ENCODE measurements around the gene XPC.

XPC gene

DNA sequence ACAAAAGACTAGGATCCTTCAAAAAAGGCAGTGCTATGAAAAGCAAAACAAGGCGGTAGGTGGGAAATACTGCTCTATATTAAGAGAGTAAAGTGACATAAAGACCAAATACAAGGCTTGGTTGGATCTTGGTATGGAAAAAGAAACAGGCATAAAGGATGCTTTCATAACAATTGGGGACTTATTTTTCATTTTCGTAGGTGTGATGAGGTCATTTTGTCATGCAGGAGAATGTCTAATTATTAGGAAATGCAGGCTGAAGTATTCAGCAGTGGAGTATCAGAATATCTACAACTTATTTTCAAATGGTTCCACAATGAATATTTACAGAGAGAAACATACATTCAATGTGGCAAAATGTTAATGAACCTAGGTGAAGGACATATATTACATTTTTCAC is 9.0 kb downstream of the XPC start:
- H3K36me3 ChIP-seq (ENCODE audit: insufficient read depth, low read length) = peaks cover 81% of the 10 kb centered on the region
- H3K9me3 ChIP-seq (ENCODE audit: low read length) = no peaks in the 10 kb centered on the region
- no peak overlapping the region for H3K9ac ChIP-seq (ENCODE audit: low read length)
- no peak overlapping the region for H3K27ac ChIP-seq (ENCODE audit: low read depth, low read length)
- H3K4me3 ChIP-seq (ENCODE audit: low read depth in 1 of 2, low read length in 2 of 2) = no peak overlapping the region
- H3K4me1 ChIP-seq (ENCODE audit: insufficient read depth, low read length) = no peaks in the 10 kb centered on the region
- no peaks in the 10 kb centered on the region for H3K27me3 ChIP-seq (ENCODE audit: control insufficient read depth in 1 of 2, insufficient read depth in 2 of 2, low read length in 2 of 2)

DNA sequence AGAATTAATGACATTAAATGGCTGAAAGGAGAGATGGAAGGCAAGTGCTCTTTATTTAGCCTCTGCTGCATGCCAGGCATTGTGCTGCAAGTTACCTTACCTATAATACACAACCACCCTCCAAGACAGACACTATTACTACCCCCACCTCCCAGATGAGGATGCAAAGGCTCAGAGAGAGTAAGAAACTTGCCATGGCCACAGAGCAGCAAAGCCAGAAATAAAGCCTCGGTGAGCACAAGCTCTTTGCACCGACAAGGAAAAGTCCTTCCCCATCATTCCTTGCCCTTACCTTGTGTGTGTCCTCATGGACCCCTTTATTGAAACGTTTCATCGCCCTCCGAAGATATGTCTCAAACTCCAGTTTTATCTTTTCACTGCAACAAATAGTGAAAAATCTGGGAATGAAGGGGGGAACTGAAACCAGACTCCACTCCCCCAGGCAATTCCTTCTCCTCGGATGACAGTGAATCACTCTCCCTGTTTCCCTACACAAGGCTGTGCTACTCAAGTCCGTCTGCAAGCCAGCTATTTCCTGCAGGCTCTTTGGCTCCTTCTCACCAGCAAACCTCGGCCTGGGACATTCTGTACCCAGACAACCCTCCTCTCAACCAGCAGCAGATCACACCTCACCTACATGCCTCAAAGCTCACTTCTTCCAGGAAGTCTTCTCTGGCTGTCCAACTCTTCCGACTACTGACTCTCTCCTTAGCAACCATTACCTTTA is 11.4 kb downstream of the XPC start:
- H3K4me3 ChIP-seq (ENCODE audit: low read depth in 1 of 2, low read length in 2 of 2) = no peak overlapping the region
- H3K27ac ChIP-seq (ENCODE audit: low read depth, low read length) = no peak overlapping the region
- peaks cover 91% of the 10 kb centered on the region for H3K36me3 ChIP-seq (ENCODE audit: insufficient read depth, low read length)
- H3K27me3 ChIP-seq (ENCODE audit: control insufficient read depth in 1 of 2, insufficient read depth in 2 of 2, low read length in 2 of 2) = no peaks in the 10 kb centered on the region
- H3K9ac ChIP-seq (ENCODE audit: low read length) = no peak overlapping the region
- no peaks in the 10 kb centered on the region for H3K9me3 ChIP-seq (ENCODE audit: low read length)
- H3K4me1 ChIP-seq (ENCODE audit: insufficient read depth, low read length) = no peaks in the 10 kb centered on the region

DNA sequence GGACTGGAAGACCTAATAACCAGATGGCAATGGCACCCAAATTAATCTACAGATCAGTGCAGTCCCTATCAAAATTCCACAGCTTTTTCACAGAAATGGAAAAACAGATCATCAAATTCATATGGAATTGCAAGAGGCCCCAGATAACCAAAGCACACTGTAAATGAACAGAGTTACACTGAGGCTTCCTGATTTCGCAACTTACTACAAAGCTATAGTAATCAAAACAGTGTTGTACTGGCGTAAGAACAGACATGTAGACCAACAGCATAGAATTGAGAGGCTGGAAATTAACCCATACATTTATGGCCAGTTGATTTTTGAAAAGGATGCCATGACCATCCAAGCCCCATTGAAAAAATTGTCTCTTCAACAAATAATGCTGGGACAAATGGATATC is 16.2 kb downstream of the XPC start:
- Histone ChIP-seq H3K9me3 (ENCODE audit: low read length) (peaks cover 7% of the 10 kb centered on the region), H3K27ac (ENCODE audit: low read depth, low read length) (no peak overlapping the region), H3K4me1 (ENCODE audit: insufficient read depth, low read length) (no peaks in the 10 kb centered on the region), H3K9ac (ENCODE audit: low read length) (no peak overlapping the region), H3K4me3 (ENCODE audit: low read depth in 1 of 2, low read length in 2 of 2) (no peak overlapping the region), H3K27me3 (ENCODE audit: control insufficient read depth in 1 of 2, insufficient read depth in 2 of 2, low read length in 2 of 2) (no peaks in the 10 kb centered on the region), H3K36me3 (ENCODE audit: insufficient read depth, low read length) (peaks cover 90% of the 10 kb centered on the region)

DNA sequence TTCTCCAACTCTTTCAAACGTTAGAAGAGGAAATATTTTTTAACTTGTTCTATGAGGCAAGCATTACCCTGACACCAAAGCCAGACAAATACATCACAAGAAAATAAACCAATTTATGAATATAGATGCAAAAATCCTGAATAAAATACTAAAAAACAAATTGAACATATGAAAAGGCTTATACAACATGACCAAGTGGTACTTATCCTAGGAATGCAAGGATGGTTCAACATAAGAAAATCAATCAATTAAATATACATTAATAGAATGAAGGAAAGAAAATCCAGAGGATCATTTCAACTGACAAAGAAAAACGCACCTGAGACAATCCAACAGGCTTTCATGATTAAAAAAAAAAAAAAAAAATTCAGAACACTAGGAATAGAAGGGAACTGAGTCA is 17.1 kb downstream of the XPC start:
- Histone ChIP-seq H3K4me3 (ENCODE audit: low read depth in 1 of 2, low read length in 2 of 2) (no peak overlapping the region), H3K27ac (ENCODE audit: low read depth, low read length) (no peak overlapping the region), H3K9me3 (ENCODE audit: low read length) (peaks cover 7% of the 10 kb centered on the region), H3K27me3 (ENCODE audit: control insufficient read depth in 1 of 2, insufficient read depth in 2 of 2, low read length in 2 of 2) (no peaks in the 10 kb centered on the region), H3K4me1 (ENCODE audit: insufficient read depth, low read length) (no peaks in the 10 kb centered on the region), H3K36me3 (ENCODE audit: insufficient read depth, low read length) (peaks cover 91% of the 10 kb centered on the region), H3K9ac (ENCODE audit: low read length) (no peak overlapping the region)

DNA sequence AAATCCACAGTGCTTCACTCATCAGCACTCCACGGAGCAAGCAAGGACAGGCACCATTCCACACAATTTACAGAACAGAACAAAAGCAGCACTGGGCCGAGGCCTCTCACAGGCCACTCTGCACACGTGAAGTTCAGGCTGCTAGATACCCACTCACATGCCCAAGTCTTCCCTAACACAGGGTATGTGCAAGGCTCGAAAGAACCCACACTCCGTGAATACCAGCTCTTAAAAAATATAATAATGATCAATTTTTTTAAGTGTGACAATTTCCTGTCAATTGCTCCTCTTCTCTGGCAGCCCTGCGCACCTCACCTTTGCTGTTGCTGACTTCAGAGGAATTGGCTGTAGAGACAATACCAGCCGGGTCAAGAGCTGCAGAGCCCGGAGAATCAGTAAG is 19.0 kb downstream of the XPC start:
- Histone ChIP-seq H3K27ac (ENCODE audit: low read depth, low read length) (no peak overlapping the region), H3K9ac (ENCODE audit: low read length) (no peak overlapping the region), H3K4me1 (ENCODE audit: insufficient read depth, low read length) (no peaks in the 10 kb centered on the region), H3K27me3 (ENCODE audit: control insufficient read depth in 1 of 2, insufficient read depth in 2 of 2, low read length in 2 of 2) (no peaks in the 10 kb centered on the region), H3K4me3 (ENCODE audit: low read depth in 1 of 2, low read length in 2 of 2) (no peak overlapping the region), H3K36me3 (ENCODE audit: insufficient read depth, low read length) (peaks cover 76% of the 10 kb centered on the region), H3K9me3 (ENCODE audit: low read length) (peaks cover 7% of the 10 kb centered on the region)

DNA sequence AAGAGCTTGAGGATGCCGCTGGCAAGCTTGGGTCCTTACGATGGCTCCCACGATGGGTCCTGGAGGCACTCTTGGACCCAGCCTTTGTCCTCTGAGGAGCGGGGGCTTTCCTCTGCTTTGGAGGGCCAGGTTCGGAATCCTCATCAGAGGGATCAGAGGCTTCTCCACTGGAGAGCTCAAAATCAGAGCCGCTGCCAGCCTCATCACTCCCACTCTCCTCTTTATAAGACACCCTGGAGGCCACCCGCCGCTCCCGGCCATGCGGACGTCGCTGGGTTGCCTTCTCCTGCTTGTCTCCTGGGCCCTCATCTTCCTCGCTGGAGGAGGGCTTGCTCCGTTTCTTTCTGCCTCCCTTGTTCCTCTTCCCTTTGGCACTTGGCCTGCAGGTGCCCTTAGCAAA is 20.0 kb downstream of the XPC start:
- Histone ChIP-seq H3K9me3 (ENCODE audit: low read length) (peaks cover 7% of the 10 kb centered on the region), H3K4me3 (ENCODE audit: low read depth in 1 of 2, low read length in 2 of 2) (no peak overlapping the region), H3K27me3 (ENCODE audit: control insufficient read depth in 1 of 2, insufficient read depth in 2 of 2, low read length in 2 of 2) (no peaks in the 10 kb centered on the region), H3K36me3 (ENCODE audit: insufficient read depth, low read length) (peaks cover 76% of the 10 kb centered on the region), H3K27ac (ENCODE audit: low read depth, low read length) (no peak overlapping the region), H3K4me1 (ENCODE audit: insufficient read depth, low read length) (no peaks in the 10 kb centered on the region), H3K9ac (ENCODE audit: low read length) (no peak overlapping the region)

DNA sequence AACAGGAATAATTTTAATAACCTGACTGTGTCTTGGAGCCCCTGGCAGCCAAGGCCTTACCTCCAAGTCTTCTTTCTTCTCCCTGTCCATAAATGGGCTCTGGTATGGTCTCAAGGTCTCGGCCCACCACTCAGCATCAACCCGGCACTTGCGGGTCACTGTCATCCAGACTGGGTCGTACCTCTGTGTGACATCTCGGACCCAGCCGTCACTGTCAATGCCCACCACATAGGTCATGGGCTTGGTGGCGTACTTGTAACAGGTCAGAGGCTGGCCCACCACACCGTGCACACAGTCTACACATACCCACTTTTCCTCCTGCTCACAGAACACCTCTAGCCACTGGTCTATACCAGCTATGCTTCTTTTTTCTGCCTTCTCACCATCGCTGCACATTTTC is 20.4 kb downstream of the XPC start:
- Histone ChIP-seq H3K4me1 (ENCODE audit: insufficient read depth, low read length) (no peaks in the 10 kb centered on the region), H3K27me3 (ENCODE audit: control insufficient read depth in 1 of 2, insufficient read depth in 2 of 2, low read length in 2 of 2) (no peaks in the 10 kb centered on the region), H3K9ac (ENCODE audit: low read length) (no peak overlapping the region), H3K27ac (ENCODE audit: low read depth, low read length) (no peak overlapping the region), H3K9me3 (ENCODE audit: low read length) (peaks cover 7% of the 10 kb centered on the region), H3K36me3 (ENCODE audit: insufficient read depth, low read length) (peaks cover 76% of the 10 kb centered on the region), H3K4me3 (ENCODE audit: low read depth in 1 of 2, low read length in 2 of 2) (no peak overlapping the region)

DNA sequence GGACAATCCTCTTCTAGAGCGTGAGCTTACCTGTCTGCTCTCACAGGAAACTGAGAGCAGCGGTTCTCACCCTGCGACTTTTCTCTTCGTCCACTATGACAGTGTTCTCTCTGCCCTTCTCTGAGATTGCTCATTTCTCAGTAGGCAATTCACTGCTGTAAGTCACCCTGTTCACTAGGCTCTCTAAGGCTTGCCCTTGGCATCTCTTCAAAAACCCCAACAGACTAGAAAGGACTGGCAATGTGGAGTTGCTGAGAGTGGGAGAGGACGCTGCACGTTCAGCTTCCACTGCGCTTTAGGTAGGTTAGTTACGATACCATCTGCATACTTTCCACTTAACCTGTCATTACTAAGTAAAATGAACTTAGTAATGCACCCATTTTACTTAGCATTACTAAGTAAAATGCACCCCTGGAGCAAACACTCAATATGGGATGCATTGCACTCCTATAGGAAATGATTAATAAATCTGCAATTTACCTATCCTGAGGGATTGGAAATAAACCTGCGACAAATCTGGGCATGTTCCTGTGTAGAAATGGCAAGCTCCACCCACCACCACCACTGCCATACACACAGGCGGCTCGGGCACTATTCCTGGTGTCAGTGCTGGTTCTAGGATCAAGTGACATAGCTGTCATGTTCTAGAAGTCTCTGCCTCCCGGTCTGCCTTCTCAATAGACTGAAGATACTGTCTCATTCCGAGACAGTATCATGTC is 21.4 kb downstream of the XPC start:
- no peak overlapping the region for H3K4me3 ChIP-seq (ENCODE audit: low read depth in 1 of 2, low read length in 2 of 2)
- no peaks in the 10 kb centered on the region for H3K4me1 ChIP-seq (ENCODE audit: insufficient read depth, low read length)
- no peak overlapping the region for H3K27ac ChIP-seq (ENCODE audit: low read depth, low read length)
- H3K9ac ChIP-seq (ENCODE audit: low read length) = no peak overlapping the region
- peaks cover 76% of the 10 kb centered on the region for H3K36me3 ChIP-seq (ENCODE audit: insufficient read depth, low read length)
- no peaks in the 10 kb centered on the region for H3K27me3 ChIP-seq (ENCODE audit: control insufficient read depth in 1 of 2, insufficient read depth in 2 of 2, low read length in 2 of 2)
- H3K9me3 ChIP-seq (ENCODE audit: low read length) = peaks cover 7% of the 10 kb centered on the region

DNA sequence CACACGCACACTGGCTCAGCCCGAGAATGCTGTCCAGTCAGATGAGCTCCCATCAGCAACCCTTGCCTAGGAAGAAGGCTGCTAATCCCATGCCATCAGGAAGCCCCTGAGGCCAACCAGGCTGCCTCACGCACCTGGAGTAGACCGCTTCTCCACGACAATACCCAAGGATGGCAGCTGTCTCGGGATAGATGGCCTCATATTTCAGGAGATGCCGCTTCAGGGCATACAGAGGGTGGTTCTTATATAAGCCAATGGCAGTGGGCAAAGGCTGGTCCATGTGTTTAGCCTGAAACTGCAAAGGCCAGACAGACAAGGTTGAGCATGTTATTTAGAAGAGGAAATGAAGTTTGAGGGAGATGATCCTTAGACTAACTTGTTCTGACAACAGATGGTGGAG is 22.2 kb downstream of the XPC start:
- Histone ChIP-seq H3K4me1 (ENCODE audit: insufficient read depth, low read length) (no peaks in the 10 kb centered on the region), H3K27ac (ENCODE audit: low read depth, low read length) (no peak overlapping the region), H3K4me3 (ENCODE audit: low read depth in 1 of 2, low read length in 2 of 2) (no peak overlapping the region), H3K36me3 (ENCODE audit: insufficient read depth, low read length) (peaks cover 75% of the 10 kb centered on the region), H3K9ac (ENCODE audit: low read length) (no peak overlapping the region), H3K27me3 (ENCODE audit: control insufficient read depth in 1 of 2, insufficient read depth in 2 of 2, low read length in 2 of 2) (no peaks in the 10 kb centered on the region), H3K9me3 (ENCODE audit: low read length) (no peaks in the 10 kb centered on the region)

DNA sequence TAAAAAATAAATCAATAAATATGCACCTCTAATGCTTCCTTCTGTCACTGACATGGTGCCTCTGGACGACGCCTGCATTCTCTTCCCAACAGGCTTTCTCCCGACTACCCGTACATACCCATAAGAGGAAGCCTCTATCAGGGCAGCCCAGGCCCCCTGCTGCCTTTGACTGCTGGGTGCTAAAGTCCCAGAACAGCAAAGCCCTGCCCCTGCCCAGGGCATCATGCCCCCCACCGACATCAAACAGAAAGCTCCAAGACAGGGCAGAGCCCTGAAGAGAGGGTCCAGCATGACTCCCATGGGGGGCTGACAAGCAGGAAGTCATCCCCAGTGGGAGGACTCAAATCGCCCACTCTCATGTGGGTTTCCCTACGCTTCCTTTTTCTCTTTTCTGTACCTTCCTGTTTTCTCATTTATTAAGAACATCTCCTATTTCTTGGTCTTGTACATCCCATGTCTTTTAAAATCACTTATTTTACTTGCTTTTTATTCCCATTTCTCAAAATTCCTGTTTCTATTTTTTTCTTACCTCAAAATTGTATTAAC is 23.4 kb downstream of the XPC start:
- Histone ChIP-seq H3K36me3 (ENCODE audit: insufficient read depth, low read length) (peaks cover 73% of the 10 kb centered on the region), H3K27ac (ENCODE audit: low read depth, low read length) (no peak overlapping the region), H3K4me3 (ENCODE audit: low read depth in 1 of 2, low read length in 2 of 2) (no peak overlapping the region), H3K4me1 (ENCODE audit: insufficient read depth, low read length) (no peaks in the 10 kb centered on the region), H3K27me3 (ENCODE audit: control insufficient read depth in 1 of 2, insufficient read depth in 2 of 2, low read length in 2 of 2) (no peaks in the 10 kb centered on the region), H3K9me3 (ENCODE audit: low read length) (no peaks in the 10 kb centered on the region), H3K9ac (ENCODE audit: low read length) (no peak overlapping the region)

DNA sequence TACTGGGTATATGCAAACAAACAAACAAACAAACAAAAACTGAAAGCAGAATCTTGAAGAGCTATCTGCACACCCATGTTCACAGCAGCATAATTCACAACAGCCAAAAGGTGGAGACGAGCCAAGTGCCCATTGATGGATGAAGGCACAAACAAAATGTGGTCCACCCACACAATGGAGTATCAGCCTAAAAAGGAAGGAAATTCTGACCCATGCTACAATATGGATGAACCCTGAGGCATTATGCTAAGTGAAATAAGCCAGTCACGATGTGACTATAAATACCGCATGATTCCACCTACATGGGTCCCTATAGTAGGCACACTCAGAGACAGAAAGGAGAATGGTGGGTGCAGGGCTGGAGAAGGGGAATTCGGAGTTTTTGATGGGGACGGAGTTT is 24.1 kb downstream of the XPC start:
- Histone ChIP-seq H3K9ac (ENCODE audit: low read length) (no peak overlapping the region), H3K27ac (ENCODE audit: low read depth, low read length) (no peak overlapping the region), H3K36me3 (ENCODE audit: insufficient read depth, low read length) (peaks cover 67% of the 10 kb centered on the region), H3K27me3 (ENCODE audit: control insufficient read depth in 1 of 2, insufficient read depth in 2 of 2, low read length in 2 of 2) (no peaks in the 10 kb centered on the region), H3K9me3 (ENCODE audit: low read length) (no peaks in the 10 kb centered on the region), H3K4me1 (ENCODE audit: insufficient read depth, low read length) (no peaks in the 10 kb centered on the region), H3K4me3 (ENCODE audit: low read depth in 1 of 2, low read length in 2 of 2) (no peak overlapping the region)

DNA sequence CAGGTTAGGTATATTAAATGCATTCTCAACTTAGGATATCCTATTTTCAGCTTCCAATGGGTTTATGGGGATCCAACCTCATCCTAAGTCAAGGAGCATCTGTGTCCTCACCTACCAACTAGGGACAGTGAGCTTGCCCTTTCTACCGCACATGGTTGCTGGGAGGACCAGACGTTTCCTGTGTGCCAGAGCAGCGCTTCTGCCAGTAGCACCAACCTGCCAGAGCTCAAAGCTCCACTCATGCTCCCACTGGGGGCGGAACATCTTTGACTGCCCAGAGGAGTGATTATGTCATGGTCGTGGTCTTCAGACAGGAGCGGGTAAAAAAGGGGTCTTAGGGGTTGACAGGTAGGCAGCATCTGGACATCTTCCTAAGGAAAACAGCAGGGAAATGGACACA is 24.7 kb downstream of the XPC start:
- no peak overlapping the region for H3K4me3 ChIP-seq (ENCODE audit: low read depth in 1 of 2, low read length in 2 of 2)
- H3K9me3 ChIP-seq (ENCODE audit: low read length) = no peaks in the 10 kb centered on the region
- H3K9ac ChIP-seq (ENCODE audit: low read length) = no peak overlapping the region
- peaks cover 61% of the 10 kb centered on the region for H3K36me3 ChIP-seq (ENCODE audit: insufficient read depth, low read length)
- H3K27me3 ChIP-seq (ENCODE audit: control insufficient read depth in 1 of 2, insufficient read depth in 2 of 2, low read length in 2 of 2) = no peaks in the 10 kb centered on the region
- H3K4me1 ChIP-seq (ENCODE audit: insufficient read depth, low read length) = no peaks in the 10 kb centered on the region
- H3K27ac ChIP-seq (ENCODE audit: low read depth, low read length) = no peak overlapping the region
